GM19099 (cell line): ENCODE data around the gene AGK.

ENCODE experiments used
- POLR2A ChIP-seq: IDR thresholded peaks from 3 replicates; pipeline ENCODE4 v1.6.1; 2011; ENCODE audit warnings: low read depth; ENCODE audit not compliant: insufficient read length; ENCODE audit errors: extremely low read depth

AGK gene

GRCh38 chr7:141699860-141700259 lies 148.7 kb downstream of the AGK start:
- TF ChIP-seq POLR2A, result no peak

GRCh38 chr7:141700296-141700847 lies 149.2 kb downstream of the AGK start:
- no peak for TF ChIP-seq POLR2A

- no peak for TF ChIP-seq POLR2A
Observed at GRCh38 chr7:141700848-141701371, 149.7 kb downstream of the AGK start.

DNA sequence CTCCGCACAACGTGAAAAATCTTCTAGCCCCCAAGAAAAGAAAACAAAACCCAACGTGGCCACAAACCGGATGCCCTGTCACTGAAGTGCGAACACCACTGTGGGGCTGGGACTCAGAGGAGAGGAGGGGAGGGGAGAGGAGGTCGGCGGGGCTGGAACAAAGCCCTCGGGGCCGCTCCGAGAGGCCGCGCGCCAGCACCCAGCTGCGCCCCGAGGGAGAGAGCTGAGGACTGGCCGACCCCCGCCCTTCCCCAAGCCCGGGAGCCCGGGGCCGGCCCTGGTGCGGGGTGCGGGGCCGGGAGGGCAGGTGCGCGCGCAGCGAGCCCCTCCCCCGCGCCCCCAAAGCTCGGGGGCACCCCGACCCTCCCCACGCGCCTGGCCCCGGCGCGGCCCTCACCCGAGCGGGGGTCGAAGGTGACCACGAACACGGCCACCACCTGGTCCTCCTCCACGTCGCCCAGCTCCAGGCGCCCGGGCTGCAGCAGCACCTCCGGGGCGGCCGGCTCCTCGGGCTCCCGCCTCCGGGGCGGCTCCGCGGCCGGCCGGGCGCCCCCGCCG lies 150.4 kb downstream of the AGK start:
- peak; percentile 33 for TF ChIP-seq POLR2A

GRCh38 chr7:141702047-141702567 lies 150.9 kb downstream of the AGK start, which contains the start of gene DENND11:
Gene DENND11 (minus strand): TSS chr7:141702166. CDS start chr7:141702153, 13 bp downstream.
- TF ChIP-seq POLR2A, result peak; percentile 49

DNA sequence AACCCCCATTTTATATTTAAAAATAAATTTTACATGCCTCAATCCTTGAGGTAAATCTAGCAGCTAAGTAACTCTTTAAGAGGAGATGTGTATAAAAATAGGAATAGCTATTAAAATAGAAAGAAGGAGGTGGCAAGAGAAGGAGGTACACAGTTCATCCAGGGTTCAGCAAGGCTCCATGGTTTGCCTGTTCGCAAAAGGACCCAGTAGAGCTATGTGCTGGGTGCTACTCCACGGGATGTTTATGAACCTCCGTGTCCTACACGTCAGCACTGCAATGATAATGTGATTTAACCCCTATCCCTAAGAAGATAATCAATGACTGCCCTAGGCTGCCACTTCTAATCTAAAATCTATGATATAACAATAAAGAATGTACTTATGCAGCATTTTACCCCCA lies 151.7 kb downstream of the AGK start:
- no peak for TF ChIP-seq POLR2A

DNA sequence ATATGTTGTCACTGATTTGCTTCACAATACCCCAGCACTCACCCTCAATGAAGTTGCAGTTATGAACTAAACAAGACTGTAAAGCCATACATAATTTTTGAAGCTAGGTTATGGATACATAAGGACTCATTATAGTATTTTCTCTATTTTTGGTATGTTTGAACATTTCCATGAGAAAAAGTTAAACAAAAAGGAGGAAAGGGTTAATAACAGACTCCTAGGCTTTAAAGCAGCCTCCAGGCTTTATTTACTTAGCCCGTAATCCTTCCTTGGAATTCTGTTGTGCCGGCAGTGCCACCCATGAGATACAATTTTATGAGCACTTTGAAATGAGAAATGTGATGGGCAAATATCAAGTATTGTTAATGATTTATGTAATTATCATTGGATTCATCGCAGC lies 152.9 kb downstream of the AGK start:
- no peak for TF ChIP-seq POLR2A

DNA sequence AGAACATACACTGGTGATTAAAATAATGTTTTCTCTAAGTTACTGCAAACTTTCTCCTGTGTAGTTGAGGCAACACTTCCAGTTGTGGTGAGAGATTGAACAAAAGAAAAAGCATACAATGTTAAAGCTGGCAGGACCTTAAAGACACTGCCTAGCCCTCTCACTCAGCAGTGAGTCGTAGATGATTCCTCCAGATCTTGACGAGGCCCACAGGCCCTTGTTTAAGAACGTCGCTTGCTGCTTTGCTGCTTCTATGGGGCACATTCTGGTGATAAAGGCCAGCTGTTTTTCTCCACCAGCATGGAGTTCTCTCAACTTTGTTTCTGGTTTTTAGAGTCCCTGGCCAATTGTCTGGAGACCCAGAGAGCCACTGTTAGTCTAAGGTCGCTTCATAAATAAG lies 153.5 kb downstream of the AGK start:
- no peak for TF ChIP-seq POLR2A
